HG03064 (cell line): Measurements from ENCODE around the gene SPATA13.
"Not testable (repeated sequence)": the region's sequence is repeated elsewhere in the genome, so short reads cannot be mapped to it uniquely, and the experiment has no call there.

Source experiments
- ATAC-seq: cut with Tn5 transposase; IDR thresholded peaks from one replicate; pipeline ENCODE4 v1.9.1; 2021; ENCODE audit warnings: low read depth; ENCODE audit not compliant: unreplicated experiment

Gene SPATA13

DNA sequence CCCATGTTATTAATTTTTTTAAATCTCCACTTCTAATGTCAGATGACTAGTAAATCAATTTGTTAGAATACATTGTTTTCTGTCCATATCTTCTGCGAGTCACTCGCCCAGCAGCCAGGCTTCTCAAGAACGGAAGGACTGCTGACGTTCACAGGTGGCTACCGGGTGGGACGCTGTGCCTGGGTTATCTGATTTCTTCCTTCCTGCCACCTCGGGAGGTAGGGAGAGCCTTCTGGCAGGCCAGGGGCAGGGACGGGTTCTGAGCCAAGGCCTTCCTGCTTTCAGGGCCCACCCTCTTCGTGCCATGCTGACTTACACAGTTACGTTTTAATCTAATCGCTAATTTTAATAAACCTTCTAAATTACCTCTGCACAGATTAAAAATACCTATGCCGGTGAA, 140.9 kb downstream of the SPATA13 start:
- no peak for ATAC-seq

DNA sequence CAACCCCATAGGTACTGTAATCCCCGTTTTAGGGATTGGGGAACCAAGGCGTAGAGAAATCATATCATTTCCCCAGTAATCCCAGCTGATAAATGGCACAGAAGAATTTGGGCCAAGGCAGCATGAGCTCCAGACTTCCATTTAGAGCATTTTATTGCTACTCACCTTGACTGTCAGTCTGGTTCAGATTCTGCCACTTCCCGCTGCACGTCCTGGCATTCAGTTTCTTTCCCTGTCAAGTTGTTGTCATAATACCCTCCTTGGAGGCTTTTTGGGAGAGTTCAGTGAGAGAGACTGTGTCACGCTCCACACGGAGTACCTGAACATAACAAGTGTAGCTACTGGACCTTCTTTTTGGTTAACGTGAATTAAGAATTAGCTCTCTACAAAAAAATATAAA, 141.4 kb downstream of the SPATA13 start:
- no peak for ATAC-seq

DNA sequence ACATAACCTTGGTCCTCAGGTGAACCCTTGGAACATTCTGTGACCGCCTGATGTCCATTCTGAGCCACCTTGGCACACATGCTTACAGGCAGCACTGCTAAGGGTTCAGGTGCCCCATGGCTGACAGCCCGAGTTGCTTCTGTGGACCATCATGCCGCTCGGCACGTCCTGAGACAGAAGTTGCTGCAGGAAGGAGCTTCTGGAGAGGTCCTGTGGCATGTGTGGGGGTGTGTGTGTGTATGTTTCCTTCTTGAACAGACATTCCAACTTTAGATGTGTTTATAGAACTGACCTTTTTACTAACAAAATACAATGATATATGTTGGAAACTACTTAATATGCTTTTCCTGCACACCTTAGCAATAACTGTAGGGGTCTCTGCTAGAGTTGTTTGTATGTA, 144.1 kb downstream of the SPATA13 start:
- no peak for ATAC-seq

DNA sequence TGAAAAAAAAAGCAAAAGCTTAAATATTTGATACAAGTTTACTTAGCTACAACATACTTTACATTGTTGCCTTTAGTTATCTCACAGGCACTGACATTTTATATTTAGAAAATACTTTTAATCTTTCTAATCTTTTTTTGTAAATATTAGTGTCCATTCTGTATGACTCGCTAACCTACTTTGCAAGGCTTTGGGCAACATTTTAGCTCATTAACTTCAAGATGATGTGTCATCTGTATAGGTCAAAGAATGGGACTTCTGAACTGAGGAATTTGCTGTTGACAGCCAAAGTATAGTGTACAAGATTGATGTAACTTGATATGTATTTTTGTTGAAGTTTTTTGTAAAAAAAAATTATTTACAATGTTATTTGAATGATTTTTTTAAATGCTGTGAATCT, 146.1 kb downstream of the SPATA13 start:
- ATAC-seq: no peak

DNA sequence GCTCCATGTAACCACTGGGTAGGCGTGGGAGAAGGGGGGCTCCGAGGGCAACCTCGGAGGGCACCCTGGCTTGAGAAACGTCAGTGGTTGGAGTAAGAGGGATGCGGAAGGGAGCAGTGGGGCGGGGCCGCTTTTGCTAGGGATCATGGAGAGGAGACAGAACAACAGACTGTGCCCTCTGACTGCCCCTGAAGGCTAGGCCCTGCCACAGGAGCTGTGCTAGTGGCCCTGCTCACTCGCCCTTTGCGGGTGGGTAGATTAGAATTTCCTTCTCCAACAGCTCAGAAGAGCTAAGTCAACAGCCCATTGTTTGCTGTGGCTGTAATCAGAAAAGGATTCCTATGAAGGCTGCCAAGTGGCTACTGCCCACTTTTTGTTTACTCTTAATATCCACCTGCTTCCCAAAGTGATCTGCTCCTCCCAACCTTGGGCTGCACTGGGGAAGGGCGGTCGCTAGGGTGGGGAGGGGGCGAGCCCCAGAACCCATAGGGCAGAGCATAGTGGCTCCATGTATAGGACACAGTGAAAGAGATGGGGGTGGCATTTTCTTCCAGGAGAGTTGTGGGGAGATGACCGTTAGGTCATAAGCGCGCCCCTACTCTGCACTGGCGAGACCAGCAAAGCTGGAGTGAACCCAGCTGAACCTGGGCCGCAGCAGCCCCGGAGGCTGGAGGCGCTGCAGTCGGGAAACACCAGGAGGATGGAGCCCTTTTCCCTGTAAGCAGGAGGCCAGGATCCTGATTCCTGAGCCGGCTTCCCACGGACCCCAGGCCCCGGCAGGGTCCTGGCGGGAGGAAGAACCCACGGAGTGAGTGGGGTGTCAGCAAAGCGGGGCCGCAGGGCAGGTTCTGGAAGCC, 146.9 kb downstream of the SPATA13 start:
- no peak for ATAC-seq

DNA sequence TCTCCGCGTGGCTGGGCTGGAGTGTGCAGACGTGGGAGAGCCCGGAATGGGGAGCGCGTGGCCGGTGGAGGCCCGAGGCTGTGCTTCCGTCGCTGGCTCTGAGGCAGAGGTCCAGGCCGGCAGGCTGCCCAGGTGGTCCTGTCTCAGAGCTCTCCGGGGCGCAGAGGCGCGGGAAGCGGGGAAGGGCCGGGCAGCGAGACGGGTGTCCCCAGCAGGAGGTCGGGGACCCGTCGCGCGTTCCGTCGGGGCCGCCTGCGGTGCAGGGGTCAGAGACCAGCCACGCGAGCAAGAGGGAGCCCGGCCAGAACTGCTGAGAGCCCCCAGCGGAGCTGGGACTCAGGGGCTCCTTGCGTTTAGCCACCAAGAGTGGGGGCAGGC, 147.5 kb downstream of the SPATA13 start:
- ATAC-seq: no peak

DNA sequence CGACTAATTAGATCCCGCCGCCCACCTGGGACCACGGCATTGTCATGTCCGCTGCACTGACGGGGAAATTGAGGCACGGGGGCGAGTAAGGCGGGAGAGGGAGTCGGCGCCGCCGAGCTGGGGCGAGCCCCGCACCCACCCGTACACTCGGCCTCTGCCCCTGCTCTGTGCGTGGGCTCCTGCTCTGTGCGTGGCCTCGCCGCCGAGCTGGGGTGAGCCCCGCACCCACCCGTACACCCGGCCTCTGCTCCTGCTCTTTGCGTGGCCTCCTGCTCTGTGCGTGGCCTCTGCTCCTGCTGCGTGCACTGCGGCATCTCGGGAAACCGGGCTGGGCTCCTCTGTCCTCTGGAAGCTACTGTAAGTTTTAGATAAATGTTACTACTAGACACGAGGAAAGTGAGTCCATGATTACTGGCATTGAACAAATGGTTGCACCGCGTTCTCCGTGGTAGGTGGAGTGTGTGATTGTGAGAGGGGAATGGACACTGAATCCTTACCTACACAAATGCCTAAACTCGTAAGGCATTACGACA, 148.0 kb downstream of the SPATA13 start:
- ATAC-seq: no peak

DNA sequence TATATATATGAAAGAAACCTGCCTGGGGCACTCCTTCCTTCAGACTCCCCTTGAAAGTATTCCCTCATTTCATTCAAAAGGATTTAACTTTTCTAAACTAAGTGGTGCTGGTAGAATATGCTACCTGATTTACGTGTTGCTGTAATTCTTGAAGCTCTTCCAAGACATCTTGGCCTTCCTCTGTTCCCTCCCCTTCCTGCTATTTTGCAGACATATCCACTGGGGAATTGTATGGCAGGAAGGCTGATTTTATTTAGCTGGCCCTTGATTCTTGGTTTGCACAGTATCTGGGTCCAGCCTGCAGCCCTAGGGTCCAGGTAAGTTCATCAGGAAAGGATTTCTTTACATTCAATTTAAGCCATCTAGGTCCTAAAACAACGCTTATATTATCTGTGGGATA, 148.8 kb downstream of the SPATA13 start, which contains the start of gene C1QTNF9:
TSS of gene C1QTNF9 (plus strand) at position 281 of the 400 bp plus-strand sequence. CDS start 6,424 bp downstream, outside the sequence.
- not testable (repeated sequence) for ATAC-seq

DNA sequence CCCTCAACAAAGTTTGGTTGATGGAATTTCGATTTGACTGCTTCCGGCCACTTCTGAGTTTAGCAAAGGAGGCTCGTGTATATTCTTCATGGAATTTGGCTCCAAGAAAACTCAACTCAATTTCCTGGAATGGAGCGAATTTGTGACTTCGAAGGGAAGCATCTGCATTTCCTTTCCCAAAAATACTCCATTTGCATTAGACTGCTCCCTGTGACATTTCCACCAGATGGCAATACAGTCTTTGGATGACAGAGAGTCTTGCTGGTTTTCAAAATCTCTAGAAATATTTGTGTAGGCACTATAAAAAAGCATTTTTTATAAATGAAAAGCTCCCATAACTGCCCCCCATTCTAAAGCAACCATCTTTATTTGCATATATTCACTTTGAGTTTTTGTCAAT, 152.9 kb downstream of the SPATA13 start:
- ATAC-seq: no peak

DNA sequence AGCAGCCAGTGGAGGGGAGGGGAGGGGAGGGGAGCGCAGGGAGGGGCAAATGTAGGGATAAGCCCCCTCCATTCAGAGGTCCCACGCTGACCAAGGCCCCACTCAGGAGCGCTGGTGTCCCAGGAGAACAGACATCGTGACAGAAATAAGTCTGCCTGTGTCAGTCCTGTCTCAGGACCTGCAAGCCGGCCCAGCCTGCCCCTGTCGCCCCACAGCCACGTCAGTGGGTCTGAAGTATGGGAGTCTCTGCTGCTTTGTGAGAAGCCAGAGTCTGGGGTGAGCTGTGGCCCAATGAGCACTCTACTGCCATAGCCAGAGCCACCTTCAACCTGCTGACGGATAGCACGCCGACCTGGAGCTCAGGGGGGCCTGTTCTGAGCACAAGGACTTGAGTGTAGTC, 157.3 kb downstream of the SPATA13 start:
- ATAC-seq: not testable (repeated sequence)

DNA sequence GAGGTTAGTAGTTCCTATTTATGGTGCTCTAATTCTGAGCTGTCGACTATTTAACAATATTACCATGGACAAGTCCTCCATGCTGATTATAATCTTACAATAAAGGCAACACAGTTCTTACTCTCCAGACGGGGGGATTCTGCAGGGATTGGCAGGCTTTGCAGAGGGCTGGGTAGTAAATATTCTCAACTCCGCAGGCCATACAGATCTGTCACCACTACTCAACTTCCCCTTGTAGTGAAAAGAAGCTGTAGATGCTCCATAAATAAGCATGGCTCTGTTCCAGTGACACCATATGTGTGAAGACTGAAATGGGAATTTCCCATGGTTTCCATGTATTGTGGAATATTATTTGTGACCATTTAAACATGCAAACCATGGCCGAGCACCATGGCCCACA, 158.4 kb downstream of the SPATA13 start:
- not testable (repeated sequence) for ATAC-seq

DNA sequence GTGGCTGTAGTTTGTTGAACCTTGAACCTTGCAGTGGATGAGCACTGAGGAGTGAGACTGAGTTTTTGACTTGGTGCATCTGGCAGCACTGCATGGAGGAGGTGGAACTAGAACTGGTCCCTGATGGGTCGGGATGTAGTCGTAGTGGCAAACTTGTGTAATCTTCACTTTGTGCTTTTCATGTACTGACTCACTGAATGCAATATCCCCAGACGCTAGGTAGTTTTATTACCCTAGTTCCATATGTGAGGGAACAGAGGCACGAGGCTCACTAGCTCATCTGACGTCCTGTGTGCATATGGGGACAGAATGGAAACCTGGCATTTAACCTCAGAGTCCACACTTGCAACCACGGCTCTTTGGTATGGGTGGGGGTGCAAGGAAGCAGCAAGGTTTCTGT, 159.1 kb downstream of the SPATA13 start:
- not testable (repeated sequence) for ATAC-seq

DNA sequence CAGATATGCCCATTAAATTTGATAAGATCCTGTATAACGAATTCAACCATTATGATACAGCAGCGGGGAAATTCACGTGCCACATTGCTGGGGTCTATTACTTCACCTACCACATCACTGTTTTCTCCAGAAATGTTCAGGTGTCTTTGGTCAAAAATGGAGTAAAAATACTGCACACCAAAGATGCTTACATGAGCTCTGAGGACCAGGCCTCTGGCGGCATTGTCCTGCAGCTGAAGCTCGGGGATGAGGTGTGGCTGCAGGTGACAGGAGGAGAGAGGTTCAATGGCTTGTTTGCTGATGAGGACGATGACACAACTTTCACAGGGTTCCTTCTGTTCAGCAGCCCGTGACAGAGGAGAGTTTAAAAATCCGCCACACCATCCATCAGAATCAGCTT, 160.9 kb downstream of the SPATA13 start:
- not testable (repeated sequence) for ATAC-seq

DNA sequence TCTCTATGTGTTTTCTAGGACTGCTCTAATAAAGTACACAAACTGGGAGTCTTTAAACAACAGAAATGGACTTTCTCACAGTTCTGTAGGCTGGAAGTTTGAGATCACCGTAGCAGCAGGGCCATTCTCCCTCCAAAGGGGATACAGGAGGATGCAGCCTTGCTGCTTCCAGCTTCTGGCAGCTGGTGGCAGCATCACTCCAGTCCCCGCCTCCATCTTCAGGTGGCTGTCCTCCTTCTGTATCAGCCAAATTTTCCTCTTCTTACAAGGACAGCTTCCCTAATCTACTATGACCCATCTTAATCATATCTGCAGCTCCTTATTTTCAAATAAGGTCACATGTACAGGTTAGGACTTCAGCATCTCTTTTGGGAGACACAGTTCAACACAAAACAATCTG, 161.9 kb downstream of the SPATA13 start:
- not testable (repeated sequence) for ATAC-seq

DNA sequence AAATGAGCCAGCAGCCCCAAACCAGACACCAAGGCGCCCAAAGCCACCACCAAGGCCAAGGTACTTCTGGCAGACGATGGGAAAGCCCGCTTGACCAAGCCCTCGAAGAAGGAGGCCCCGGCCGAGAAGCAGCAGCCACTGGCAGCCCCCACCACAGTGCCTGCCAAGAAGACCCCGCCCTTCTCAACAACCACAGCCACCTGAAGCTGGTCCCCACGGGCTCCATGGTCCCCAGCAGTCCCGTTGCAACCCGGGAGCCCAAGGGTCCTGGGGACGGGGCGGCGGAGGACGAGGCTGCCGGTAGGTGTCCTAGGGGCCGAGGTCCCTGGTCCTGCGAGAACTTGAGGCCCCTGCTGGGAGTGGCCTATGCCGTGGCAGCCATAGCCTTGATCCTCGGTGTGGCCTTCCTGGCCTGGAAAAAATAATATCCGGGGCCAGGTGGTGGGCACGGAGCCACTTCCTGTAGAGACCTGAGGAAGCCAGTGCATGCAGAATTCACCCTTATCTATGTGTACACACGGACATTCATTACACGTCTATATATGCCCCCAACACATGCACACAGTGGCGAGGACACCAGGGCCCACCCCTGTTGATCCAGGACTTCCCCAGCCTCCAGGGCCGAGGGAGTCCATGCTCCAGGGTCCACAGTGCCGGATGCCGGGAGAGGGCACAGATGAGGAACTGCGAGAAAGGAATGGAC, 162.7 kb downstream of the SPATA13 start:
- no peak for ATAC-seq

DNA sequence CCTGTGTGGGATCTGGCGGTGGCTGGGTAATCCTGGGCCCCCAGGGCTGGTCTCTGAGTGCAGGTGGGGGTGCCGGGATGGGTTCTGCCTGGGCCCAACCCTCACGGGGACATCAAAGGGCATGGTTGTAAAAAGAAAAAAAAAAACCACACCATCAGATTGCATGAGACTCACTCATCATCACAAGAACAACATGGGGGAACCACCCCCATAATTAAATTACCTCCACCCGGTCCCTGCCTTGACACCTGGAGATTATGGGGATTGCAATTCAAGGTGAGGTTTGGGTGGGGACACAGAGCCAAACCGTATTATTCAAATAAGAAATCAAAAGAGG, 163.2 kb downstream of the SPATA13 start:
- no peak for ATAC-seq

DNA sequence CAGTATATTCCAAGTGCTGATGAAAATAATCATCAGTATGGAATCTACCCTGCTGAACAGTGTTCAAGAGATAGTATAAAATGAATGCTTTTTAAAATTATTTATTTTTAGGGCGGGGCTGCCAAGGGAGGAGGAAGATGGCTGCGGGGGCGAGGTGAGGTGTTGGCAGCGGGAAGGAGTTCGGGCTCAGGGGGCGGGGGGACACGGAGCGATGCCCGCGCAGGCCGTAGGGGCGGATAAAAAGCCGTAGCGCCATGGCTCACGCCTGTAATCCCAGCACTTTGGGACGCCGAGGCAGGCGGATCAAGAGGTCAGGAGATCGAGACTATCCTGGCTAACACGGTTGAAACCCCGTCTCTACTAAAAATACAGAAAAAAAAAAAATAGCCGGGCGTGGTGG, 167.1 kb downstream of the SPATA13 start:
- not testable (repeated sequence) for ATAC-seq

DNA sequence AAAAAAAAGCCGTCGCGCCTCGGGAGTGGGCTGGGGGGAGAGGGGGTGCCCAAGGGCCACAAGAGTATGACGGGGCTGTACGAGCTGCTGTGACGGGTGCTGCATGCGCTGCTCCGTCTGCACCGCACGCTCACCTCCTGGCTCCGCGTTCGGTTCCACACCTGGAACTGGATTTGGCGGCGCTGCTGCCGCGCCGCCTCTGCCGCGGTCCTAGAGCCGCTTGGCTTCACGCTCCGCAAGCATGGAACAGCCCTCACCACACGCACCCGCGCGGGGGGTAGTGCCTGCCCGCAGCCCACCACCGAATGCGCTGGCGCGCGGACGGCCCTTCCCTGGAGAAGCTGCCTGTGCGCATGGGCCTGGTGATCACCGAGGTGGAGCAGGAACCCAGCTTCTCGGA, 167.6 kb downstream of the SPATA13 start:
- no peak for ATAC-seq

DNA sequence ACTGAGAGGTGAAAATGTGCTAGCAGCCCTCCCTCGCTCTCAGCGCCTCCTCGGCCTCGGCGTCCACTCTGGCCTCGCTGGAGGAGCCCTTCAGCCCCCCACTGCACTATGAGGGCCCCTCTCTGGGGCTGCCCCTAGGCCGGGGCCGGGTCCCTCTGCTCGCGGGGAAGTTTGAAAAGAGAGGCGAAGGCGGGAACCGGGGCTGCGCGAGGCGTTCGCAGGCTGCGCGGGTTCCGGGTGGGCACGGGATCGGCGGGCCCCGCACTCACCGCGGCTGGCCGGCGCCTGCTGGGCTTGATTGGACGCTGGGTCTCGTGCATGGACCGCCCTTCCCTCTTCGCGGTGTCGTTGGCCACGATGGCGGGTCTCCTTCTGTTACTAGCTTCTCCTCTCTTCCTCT, 178.2 kb downstream of the SPATA13 start:
- no peak for ATAC-seq

DNA sequence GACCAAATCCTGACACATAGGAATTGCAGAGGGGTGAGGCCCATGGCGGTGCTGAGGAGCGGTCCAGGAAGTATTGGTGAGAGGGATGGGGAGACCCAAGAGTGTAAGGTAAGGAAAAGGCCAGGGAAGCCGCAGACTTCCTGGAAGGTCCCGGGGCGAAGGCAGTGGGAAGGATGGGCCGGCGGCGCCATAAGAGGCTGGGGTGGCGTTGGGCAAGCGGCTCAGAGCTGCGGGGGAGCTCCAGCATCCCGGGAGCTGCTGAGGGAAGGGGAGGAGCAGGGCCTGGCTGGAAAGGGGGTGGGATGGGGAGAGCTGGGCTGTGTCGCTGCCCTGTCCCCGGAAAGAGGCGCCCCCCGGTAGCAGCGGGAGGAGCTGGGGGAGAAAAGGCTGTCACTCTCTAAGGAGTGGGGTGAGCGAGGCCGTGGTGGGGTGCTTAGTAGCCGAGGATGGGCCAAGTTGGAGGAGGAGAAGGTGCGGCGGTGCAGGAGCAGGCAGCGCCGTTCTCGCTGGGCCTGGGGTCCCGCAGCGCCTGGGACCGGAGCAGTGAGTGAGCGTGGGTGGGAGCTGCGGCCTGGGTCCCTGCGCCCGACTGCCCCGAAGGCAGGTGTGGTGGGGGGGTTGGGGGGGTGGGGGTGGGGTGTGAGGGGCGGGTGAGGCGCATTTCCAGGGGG, 179.6 kb downstream of the SPATA13 start:
- no peak for ATAC-seq

DNA sequence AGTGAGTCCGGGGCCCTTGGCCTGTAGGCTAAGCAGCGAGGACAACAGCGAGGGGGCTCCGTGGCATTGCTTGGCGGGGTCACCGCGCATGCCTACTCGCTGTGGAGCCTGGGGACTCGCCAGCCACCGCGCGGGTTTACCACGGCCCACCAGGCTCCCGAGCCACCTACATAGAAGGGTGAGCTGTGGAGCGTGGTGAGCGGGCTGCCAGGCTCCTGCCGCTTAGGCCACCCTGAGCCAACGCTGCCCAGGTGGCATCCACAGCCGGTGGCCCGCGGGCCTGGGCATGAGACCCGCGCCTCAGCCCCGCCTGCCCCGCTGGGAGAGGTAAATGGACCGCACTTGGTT, 180.1 kb downstream of the SPATA13 start:
- no peak for ATAC-seq
